Esophagus muscularis mucosa (tissue), 3 donors: ENCODE data around the gene MINDY1.

Experiments
- POLR2A ChIP-seq: fragments of 450-650 bp; IDR thresholded peaks from one replicate; pipeline ENCODE4 v1.6.1; 2017; ENCODE audit warnings: antibody characterized with exemption, moderate library complexity, mild to moderate bottlenecking, low read depth
- TF ChIP-seq, protein P1 (sequence below), 3 experiments: fragments of 200-600 bp in 2 of 3; fragments of 450-650 bp in 1 of 3; sonication (generic) in 2 of 3; IDR thresholded peaks; one replicate each; pipeline ENCODE4 v1.5.1; 2017 to 2019; ENCODE audit warnings: antibody characterized with exemption in 3 of 3, mild to moderate bottlenecking in 2 of 3, moderate library complexity in 1 of 3

- TF ChIP-seq, protein P1, sequence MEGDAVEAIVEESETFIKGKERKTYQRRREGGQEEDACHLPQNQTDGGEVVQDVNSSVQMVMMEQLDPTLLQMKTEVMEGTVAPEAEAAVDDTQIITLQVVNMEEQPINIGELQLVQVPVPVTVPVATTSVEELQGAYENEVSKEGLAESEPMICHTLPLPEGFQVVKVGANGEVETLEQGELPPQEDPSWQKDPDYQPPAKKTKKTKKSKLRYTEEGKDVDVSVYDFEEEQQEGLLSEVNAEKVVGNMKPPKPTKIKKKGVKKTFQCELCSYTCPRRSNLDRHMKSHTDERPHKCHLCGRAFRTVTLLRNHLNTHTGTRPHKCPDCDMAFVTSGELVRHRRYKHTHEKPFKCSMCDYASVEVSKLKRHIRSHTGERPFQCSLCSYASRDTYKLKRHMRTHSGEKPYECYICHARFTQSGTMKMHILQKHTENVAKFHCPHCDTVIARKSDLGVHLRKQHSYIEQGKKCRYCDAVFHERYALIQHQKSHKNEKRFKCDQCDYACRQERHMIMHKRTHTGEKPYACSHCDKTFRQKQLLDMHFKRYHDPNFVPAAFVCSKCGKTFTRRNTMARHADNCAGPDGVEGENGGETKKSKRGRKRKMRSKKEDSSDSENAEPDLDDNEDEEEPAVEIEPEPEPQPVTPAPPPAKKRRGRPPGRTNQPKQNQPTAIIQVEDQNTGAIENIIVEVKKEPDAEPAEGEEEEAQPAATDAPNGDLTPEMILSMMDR (IDR thresholded peaks at IDR 0.05), result no peak
- TF ChIP-seq POLR2A, result no peak
Observed at GRCh38 chr1:150981177-150981804, 25.4 kb downstream of the MINDY1 start.
